HCT116 (cell line): ENCODE results near the gene MARCKS. TPM values are rescaled to one million over a fixed set of nuclear protein-coding genes. Genes with fewer than 3 reads are reported as not detected.
A peak's percentile ranks its signal among the peaks of the same experiment; 100 is the strongest.

Experiments
- ATAC-seq: fragments of 200-7000 bp; cut with Tn5 transposase; 2 replicates; pipeline ENCODE4 v1.9.1; 2020; ENCODE audit warnings: mild to moderate bottlenecking, moderate library complexity
- BruUV-seq: library from RNA; stranded (reverse); fragments of 400-500 nt; replicated peaks from 2 replicates; lab custom pipeline; 2021; lab: Mats Ljungman, UMichigan
- CTCF ChIA-PET: fragments of 300-600 bp; sonication (Branson Sonifier 250); formaldehyde crosslinking; loops from one replicate; lab custom pipeline; 2021; ENCODE audit warnings: antibody characterized with exemption; lab: Charles Lee
- POLR2A ChIA-PET: fragments of 300-600, 350-600 bp; sonication (Branson Sonifier 250); formaldehyde crosslinking; loops from one replicate; lab custom pipeline; 2021; ENCODE audit warnings: antibody characterized with exemption; lab: Charles Lee
- RAD21 ChIA-PET, 2 experiments: fragments of 300-600 bp; sonication (Branson Sonifier 250); formaldehyde crosslinking; loops; one replicate each; lab custom pipeline; 2023; ENCODE audit warnings: low total read pairs in 2 of 2; ENCODE audit not compliant: uncharacterized antibody in 2 of 2, unreplicated experiment in 2 of 2, low non-redundant PET in 1 of 2; lab: Charles Lee
- DNase-seq: peaks from one replicate; pipeline ENCODE4 v3.0.0-alpha.2; 2010; ENCODE audit warnings: low read depth, low spot score
- H2AFZ ChIP-seq: fragments of 200-600 bp; shearing (Covaris generic), sonication (generic); 2 replicates; pipeline ENCODE4 v1.6.1; 2017; ENCODE audit warnings: low read depth, mixed run types, mixed read lengths, antibody characterized with exemption, low read length; ENCODE audit not compliant: poor library complexity, severe bottlenecking
- H3K27ac ChIP-seq: 2 replicates; pipeline ENCODE4 v1.5.1; 2012; ENCODE audit warnings: low read depth, low read length
- H3K27me3 ChIP-seq: fragments of 200-600 bp; sonication (generic); 2 replicates; pipeline ENCODE4 v1.6.1; 2016; ENCODE audit warnings: mixed run types, low read length, mixed read lengths; ENCODE audit not compliant: insufficient read depth
- H3K36me3 ChIP-seq, 2 experiments: fragments of 200-500 bp in 1 of 2; fragments of 200-600 bp in 1 of 2; sonication (Bioruptor generic) in 1 of 2; sonication (generic) in 1 of 2; 2 replicates each; pipeline versions ENCODE4 v1.5.1 to v1.6.1; 2014 to 2016; ENCODE audit warnings: low read length in 2 of 2, inconsistent platforms in 1 of 2, mixed read lengths in 1 of 2, mixed run types in 1 of 2; ENCODE audit not compliant: insufficient read depth in 2 of 2, control insufficient read depth in 1 of 2
- H3K4me1 ChIP-seq, 2 experiments: fragments of 200-600 bp in 1 of 2; sonication (generic) in 1 of 2; 2 replicates each; pipeline versions ENCODE4 v1.5.1 to v1.6.1; 2012 to 2017; ENCODE audit warnings: low read length in 2 of 2, inconsistent platforms in 1 of 2, mild to moderate bottlenecking in 1 of 2, mixed read lengths in 1 of 2, mixed run types in 1 of 2, moderate library complexity in 1 of 2; ENCODE audit not compliant: insufficient read depth in 2 of 2, control insufficient read depth in 1 of 2
- H3K4me2 ChIP-seq: fragments of 200-600 bp; sonication (generic); 2 replicates; pipeline ENCODE4 v1.6.1; 2017; ENCODE audit warnings: mixed run types, low read length, mixed read lengths
- H3K4me3 ChIP-seq, 2 experiments: fragments of 200-600 bp in 1 of 2; sonication (generic) in 1 of 2; replicated peaks in 1 of 2; 2 replicates each; pipeline ENCODE4 v1.5.1; 2011 to 2016; ENCODE audit warnings: low read length in 2 of 2, control low read depth in 1 of 2, low read depth in 1 of 2, mild to moderate bottlenecking in 1 of 2, mixed read lengths in 1 of 2, mixed run types in 1 of 2
- H3K79me2 ChIP-seq: fragments of 200-600 bp; sonication (generic); 2 replicates; pipeline ENCODE4 v1.6.1; 2017; ENCODE audit warnings: mild to moderate bottlenecking, mixed run types, low read length, moderate library complexity, mixed read lengths; ENCODE audit not compliant: insufficient read depth
- H3K9ac ChIP-seq: fragments of 200-600 bp; sonication (generic); 2 replicates; pipeline ENCODE4 v1.6.1; 2016; ENCODE audit warnings: low read length, mixed read lengths
- H3K9me2 ChIP-seq: fragments of 200-600 bp; sonication (generic), shearing (Covaris generic); 2 replicates; pipeline ENCODE4 v1.6.1; 2017; ENCODE audit warnings: mixed run types, mild to moderate bottlenecking, moderate library complexity; ENCODE audit not compliant: insufficient read depth
- H3K9me3 ChIP-seq, 2 experiments: fragments of 200-500 bp in 1 of 2; fragments of 200-600 bp in 1 of 2; sonication (Bioruptor generic) in 1 of 2; sonication (generic) in 1 of 2; 2 replicates each; pipeline ENCODE4 v1.6.1; 2014 to 2017; ENCODE audit warnings: low read length in 2 of 2, mixed read lengths in 2 of 2, inconsistent platforms in 1 of 2, low read depth in 1 of 2, mild to moderate bottlenecking in 1 of 2, mixed run types in 1 of 2, moderate library complexity in 1 of 2; ENCODE audit not compliant: control insufficient read depth in 1 of 2, insufficient read depth in 1 of 2
- H4K20me1 ChIP-seq: fragments of 200-600 bp; sonication (generic), shearing (Covaris generic); 2 replicates; pipeline ENCODE4 v1.6.1; 2017; ENCODE audit warnings: mixed run types, mild to moderate bottlenecking, moderate library complexity; ENCODE audit not compliant: insufficient read depth
- CBX3 ChIP-seq: IDR thresholded peaks from 2 replicates; pipeline ENCODE4 v1.6.1; 2012; ENCODE audit warnings: low read depth
- CEBPB ChIP-seq: IDR thresholded peaks from 2 replicates; pipeline ENCODE4 v1.6.1; 2012; ENCODE audit warnings: low read depth
- FOSL1 ChIP-seq: IDR thresholded peaks from 2 replicates; pipeline ENCODE4 v1.6.1; 2012; ENCODE audit warnings: low read depth
- JUND ChIP-seq: IDR thresholded peaks from 2 replicates; pipeline ENCODE4 v1.6.1; 2012
- POLR2AphosphoS5 ChIP-seq: IDR thresholded peaks from 2 replicates; pipeline ENCODE4 v1.6.1; 2011; ENCODE audit warnings: mild to moderate bottlenecking, low read depth, low read length, moderate library complexity
- SIN3A ChIP-seq: IDR thresholded peaks from 2 replicates; pipeline ENCODE4 v1.6.1; 2012; ENCODE audit warnings: low read depth
- TCF7L2 ChIP-seq: IDR thresholded peaks from 2 replicates; pipeline ENCODE4 v1.7.0; 2011; ENCODE audit warnings: borderline replicate concordance, inconsistent platforms; ENCODE audit not compliant: insufficient read depth, insufficient read length; ENCODE audit errors: extremely low read depth
- ZFX ChIP-seq: fragments of 450-650 bp; IDR thresholded peaks from 2 replicates; pipeline ENCODE4 v1.6.1; 2017
- intact Hi-C: fragments of 100-400 bp; cut with micrococcal nuclease; formaldehyde crosslinking; loops from 2 replicates; pipeline ENCODE4 v1.10.0; 2022
- total RNA-seq: library from RNA; stranded (reverse); gene quantifications from one replicate; pipeline ENCODE4 v1.2.1, GENCODE V29; 2021; ENCODE audit not compliant: unreplicated experiment

Gene MARCKS
- total RNA-seq, 1 experiment from 2014 or later = 25.7 TPM

DNA sequence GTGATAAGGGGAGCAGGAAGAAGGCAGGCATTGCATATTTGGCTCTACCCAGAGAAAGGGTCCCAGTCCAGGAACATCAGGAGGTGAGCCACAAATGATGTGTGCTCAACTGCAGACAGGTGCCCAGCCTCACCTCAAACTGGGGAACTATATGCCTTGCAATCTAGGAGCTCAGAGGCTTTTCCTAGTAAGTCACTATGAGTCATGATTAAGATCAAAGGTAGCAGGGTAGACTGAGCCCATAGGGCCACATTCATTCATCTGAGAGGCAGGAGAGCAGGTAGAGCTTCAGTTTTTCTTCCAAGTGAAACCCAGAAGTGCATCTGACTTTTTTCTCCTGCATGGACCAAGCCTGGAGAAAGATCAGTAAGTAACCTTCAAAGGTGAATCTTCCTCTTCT lies 31.3 kb downstream of the MARCKS start:
- H3K27me3 ChIP-seq = no peaks in the 10 kb centered on the region
- no peaks in the 10 kb centered on the region for H3K9me3 ChIP-seq
- intact Hi-C loops = no loop called here
- ATAC-seq = peak; percentile 71
- no peaks in the 10 kb centered on the region; the same call in 1 of the 2 replicates for H3K9me2 ChIP-seq
- BruUV-seq = no TSS peak
- H3K4me1 ChIP-seq = peaks cover 0 to 9% of the 10 kb centered on the region in 2 experiments; a peak in 2 of 4 replicates
- ChIA-PET POLR2A (no interaction called here), CTCF (interaction anchor here (1.0 kb wide), 1 partner anchor 9 kb away, joined by 3 read pairs; no protein-coding TSS in a partner anchor), RAD21 (interaction anchor here in 1 of 2 experiments (1.0 kb wide), 1 partner anchor 9 kb away, joined by 3 read pairs; no protein-coding TSS in a partner anchor)
- no peaks in the 10 kb centered on the region for H4K20me1 ChIP-seq
- TF ChIP-seq FOSL1 (peak; percentile 46; the same call in 1 of the 2 replicates), CBX3 (no peak), ZFX (no peak), POLR2AphosphoS5 (no peak), SIN3A (no peak), JUND (peak; percentile 53; the same call in 1 of the 2 replicates), TCF7L2 (peak; percentile 83)
- no peaks in the 10 kb centered on the region for H3K79me2 ChIP-seq
- no peaks in the 10 kb centered on the region for H3K36me3 ChIP-seq
- H2AFZ ChIP-seq = no peak overlapping the region
- peak overlapping the region; percentile 24; the same call in 1 of the 2 replicates for H3K4me2 ChIP-seq
- no peak overlapping the region for H3K4me3 ChIP-seq
- DNase-seq = no peak
- H3K9ac ChIP-seq = no peak overlapping the region
- H3K27ac ChIP-seq = no peak overlapping the region

GRCh38 chr6:113888956-113889630 lies 31.9 kb downstream of the MARCKS start:
- Histone ChIP-seq H4K20me1 (no peaks in the 10 kb centered on the region), H3K9me2 (no peaks in the 10 kb centered on the region; the same call in 1 of the 2 replicates), H3K4me3 (no peak overlapping the region), H2AFZ (no peak overlapping the region), H3K9me3 (no peaks in the 10 kb centered on the region), H3K4me2 (no peak overlapping the region; the same call in 1 of the 2 replicates), H3K27me3 (no peaks in the 10 kb centered on the region), H3K27ac (no peak overlapping the region), H3K36me3 (no peaks in the 10 kb centered on the region), H3K4me1 (peaks cover 0 to 9% of the 10 kb centered on the region in 2 experiments; a peak in 2 of 4 replicates), H3K9ac (no peak overlapping the region), H3K79me2 (no peaks in the 10 kb centered on the region)
- ATAC-seq (no peak), DNase-seq (no peak)
- ChIA-PET RAD21 (interaction anchor here in 1 of 2 experiments (1.0 kb wide), 1 partner anchor 10 kb away, joined by 3 read pairs; no protein-coding TSS in a partner anchor), POLR2A (no interaction called here), CTCF (interaction anchor here (1.0 kb wide), 1 partner anchor 10 kb away, joined by 3 read pairs; no protein-coding TSS in a partner anchor)
- TF ChIP-seq FOSL1 (no peak), ZFX (no peak), CBX3 (no peak), TCF7L2 (no peak), CEBPB (no peak)
- no TSS peak for BruUV-seq
- intact Hi-C loops = no loop called here
